DOHH2 (cell line): ENCODE results near the gene ATP2A2.

Experiments
- CTCF ChIP-seq: fragments of 200-600 bp; sonication (generic); IDR thresholded peaks from one replicate; pipeline ENCODE4 v1.5.1; 2014; ENCODE audit warnings: antibody characterized with exemption, mild to moderate bottlenecking, low read depth, low read length; ENCODE audit not compliant: poor library complexity, severe bottlenecking
- EZH2phosphoT487 ChIP-seq: fragments of 200-600 bp; sonication (generic); IDR thresholded peaks from 2 replicates; pipeline ENCODE4 v1.6.1; 2017; ENCODE audit warnings: borderline replicate concordance, mild to moderate bottlenecking, antibody characterized with exemption, low read length, moderate library complexity, mixed read lengths

GRCh38 chr12:110379631-110380030 lies 98.6 kb downstream of the ATP2A2 start:
- no peak for TF ChIP-seq CTCF
- no peak for TF ChIP-seq EZH2phosphoT487
